Vagina (tissue), 2 donors: Measurements from ENCODE around the gene NFYC. TPM values are rescaled to one million over a fixed set of nuclear protein-coding genes. Genes with fewer than 3 reads are reported as not detected.
A peak's percentile ranks its signal among the peaks of the same experiment; 100 is the strongest.

Experiments used
- DNase-seq, 2 donors: peaks; one replicate each; pipeline ENCODE4 v3.0.0-alpha.2; 2017; ENCODE audit errors: extremely low spot score in 2 of 2
- H3K27ac ChIP-seq: fragments of 200-600 bp; sonication (generic); one replicate; pipeline ENCODE4 v1.5.1; 2019
- H3K27me3 ChIP-seq: fragments of 200-600 bp; sonication (generic); one replicate; pipeline ENCODE4 v1.5.1; 2019
- H3K36me3 ChIP-seq, 2 donors: fragments of 200-600 bp; sonication (generic); one replicate each; pipeline ENCODE4 v1.5.1; 2017 to 2019
- H3K4me1 ChIP-seq: fragments of 200-600 bp; sonication (generic); one replicate; pipeline ENCODE4 v1.5.1; 2019
- H3K4me3 ChIP-seq, 2 donors: fragments of 200-600 bp; sonication (generic); 1 replicate in 1 of 2; 2 replicates in 1 of 2; pipeline ENCODE4 v1.5.1; 2016 to 2019
- H3K9me3 ChIP-seq: fragments of 200-600 bp; sonication (generic); one replicate; pipeline ENCODE4 v1.5.1; 2019
- CTCF ChIP-seq, 3 experiments: fragments of 450-650 bp in 2 of 3; fragments of 200-600 bp in 1 of 3; sonication (generic) in 1 of 3; IDR thresholded peaks; one replicate each; pipeline ENCODE4 v1.5.1; 2017 to 2019; ENCODE audit warnings: antibody characterized with exemption in 3 of 3, mild to moderate bottlenecking in 2 of 3, moderate library complexity in 2 of 3
- POLR2A ChIP-seq, 2 donors: fragments of 450-650 bp; IDR thresholded peaks; one replicate each; pipeline ENCODE4 v1.6.1; 2017; ENCODE audit warnings: antibody characterized with exemption in 2 of 2, mild to moderate bottlenecking in 2 of 2, moderate library complexity in 2 of 2
- POLR2AphosphoS5 ChIP-seq, 2 donors: sonication (generic); formaldehyde crosslinking; IDR thresholded peaks; one replicate each; pipeline ENCODE4 v1.9.0; 2017; ENCODE audit warnings: antibody characterized with exemption in 2 of 2, mild to moderate bottlenecking in 2 of 2, low read depth in 1 of 2; ENCODE audit not compliant: insufficient read depth in 1 of 2
- intact Hi-C: fragments of 100-400 bp; cut with DNase I; formaldehyde crosslinking; loops from one replicate; pipeline ENCODE4 v1.15.1; 2023
- total RNA-seq: library from RNA; depleted of rRNA; stranded (reverse); fragments of >200 nt; gene quantifications from one replicate; pipeline ENCODE4 v1.2.3, GENCODE V29; 2016

Gene NFYC
- total RNA-seq, 1 donor from 2014 or later: 61.6 TPM

DNA sequence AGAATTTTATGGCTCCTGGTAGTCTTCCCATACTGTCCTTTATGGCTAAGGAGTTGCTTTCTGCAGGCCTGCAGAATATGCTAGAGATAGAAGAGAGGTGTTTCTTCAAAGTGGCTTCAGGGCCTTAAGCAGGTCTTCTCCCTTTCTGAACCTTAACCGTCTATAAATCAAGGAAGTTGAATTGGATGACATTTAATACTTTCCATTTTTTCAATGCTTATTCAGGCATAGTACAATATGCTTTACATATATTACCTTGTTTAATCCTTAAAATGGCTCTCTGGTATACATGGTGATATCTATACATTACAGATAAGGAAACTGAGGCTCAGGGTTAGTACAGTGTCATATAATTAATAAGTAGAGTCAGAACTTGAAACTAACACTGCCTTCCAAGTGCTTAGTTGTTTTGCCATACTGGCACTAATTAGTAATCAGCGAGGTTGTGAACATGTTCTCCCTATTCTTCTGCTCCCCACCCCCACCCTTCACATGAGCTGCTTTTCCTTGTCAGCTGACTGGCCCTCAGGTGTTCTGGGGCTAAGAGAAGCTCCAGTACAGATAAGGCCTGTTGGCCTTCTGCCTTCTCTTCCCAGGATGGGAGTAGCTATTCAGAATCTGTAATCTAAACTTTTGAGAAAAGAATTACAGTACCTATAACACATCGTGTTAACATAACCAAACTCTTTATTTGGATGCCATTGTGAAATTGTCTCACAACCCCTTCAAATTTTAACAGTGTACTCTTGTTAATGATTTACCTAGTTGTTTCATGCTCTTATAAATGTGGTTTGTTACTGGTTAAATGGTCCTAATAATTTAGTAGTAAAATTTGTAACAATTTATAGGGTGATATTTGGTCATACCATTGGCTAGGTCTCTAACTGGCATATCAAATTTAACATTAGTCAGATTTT lies 13.6 kb downstream of the NFYC start:
- Histone ChIP-seq H3K36me3 (no peaks in the 10 kb centered on the region), H3K4me1 (peaks cover 52% of the 10 kb centered on the region), H3K27me3 (no peaks in the 10 kb centered on the region), H3K9me3 (no peaks in the 10 kb centered on the region), H3K27ac (no peak overlapping the region), H3K4me3 (no peak overlapping the region)
- no peak for DNase-seq
- intact Hi-C loops: no loop called here
- no peak for TF ChIP-seq CTCF (IDR thresholded peaks at IDR 0.05)

GRCh38 chr1:40706626-40707025 lies 15.1 kb downstream of the NFYC start:
- no peak overlapping the region for H3K4me3 ChIP-seq
- peaks cover 67% of the 10 kb centered on the region for H3K4me1 ChIP-seq
- TF ChIP-seq CTCF (IDR thresholded peaks at IDR 0.05): no peak
- TF ChIP-seq POLR2AphosphoS5 (IDR thresholded peaks at IDR 0.05; ENCODE audit: insufficient read depth in 1 of 2, low read depth in 1 of 2): no peak
- no peak for TF ChIP-seq POLR2A (IDR thresholded peaks at IDR 0.05)
- no peaks in the 10 kb centered on the region for H3K36me3 ChIP-seq
- intact Hi-C loops: no loop called here
- no peak overlapping the region for H3K27ac ChIP-seq
- H3K9me3 ChIP-seq: no peaks in the 10 kb centered on the region
- no peak for DNase-seq
- H3K27me3 ChIP-seq: no peaks in the 10 kb centered on the region

DNA sequence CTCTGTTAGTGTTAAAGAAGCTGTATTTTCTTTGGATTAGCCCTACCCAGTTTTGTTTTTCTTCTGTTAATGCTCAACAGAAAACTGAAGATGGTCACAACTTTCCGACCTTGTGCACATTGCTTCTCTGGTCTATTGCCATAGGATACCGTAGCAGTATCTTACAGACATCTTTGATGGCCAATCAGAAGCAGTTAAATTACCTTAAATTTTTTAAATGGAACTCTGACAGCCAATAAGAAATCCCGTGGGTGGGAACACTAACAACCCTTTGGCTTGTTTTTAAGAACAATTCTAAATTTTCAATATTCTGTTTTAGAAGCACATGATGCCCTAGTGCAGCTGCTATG lies 17.2 kb downstream of the NFYC start:
- Histone ChIP-seq H3K9me3 (no peaks in the 10 kb centered on the region), H3K36me3 (no peaks in the 10 kb centered on the region), H3K4me1 (peaks cover 76% of the 10 kb centered on the region), H3K4me3 (peak overlapping the region; percentile 48 to 53), H3K27me3 (no peaks in the 10 kb centered on the region), H3K27ac (peak overlapping the region; percentile 64)
- intact Hi-C loops: no loop called here
- DNase-seq: no peak
- no peak for TF ChIP-seq POLR2AphosphoS5 (IDR thresholded peaks at IDR 0.05; ENCODE audit: insufficient read depth in 1 of 2, low read depth in 1 of 2)
- no peak for TF ChIP-seq CTCF (IDR thresholded peaks at IDR 0.05)
- no peak for TF ChIP-seq POLR2A (IDR thresholded peaks at IDR 0.05)

GRCh38 chr1:40709100-40709801 lies 17.7 kb downstream of the NFYC start:
- H3K9me3 ChIP-seq: no peaks in the 10 kb centered on the region
- peak in 1 of 2 donors; percentile 91 for DNase-seq
- peak overlapping the region; percentile 64 for H3K27ac ChIP-seq
- H3K36me3 ChIP-seq: no peaks in the 10 kb centered on the region
- intact Hi-C loops: no loop called here
- TF ChIP-seq POLR2AphosphoS5 (IDR thresholded peaks at IDR 0.05; ENCODE audit: insufficient read depth in 1 of 2, low read depth in 1 of 2) (peak in 1 of 2 donors; percentile 94), CTCF (IDR thresholded peaks at IDR 0.05) (no peak)
- H3K4me1 ChIP-seq: peaks cover 76% of the 10 kb centered on the region
- no peaks in the 10 kb centered on the region for H3K27me3 ChIP-seq
- H3K4me3 ChIP-seq: peak overlapping the region; percentile 48 to 53

DNA sequence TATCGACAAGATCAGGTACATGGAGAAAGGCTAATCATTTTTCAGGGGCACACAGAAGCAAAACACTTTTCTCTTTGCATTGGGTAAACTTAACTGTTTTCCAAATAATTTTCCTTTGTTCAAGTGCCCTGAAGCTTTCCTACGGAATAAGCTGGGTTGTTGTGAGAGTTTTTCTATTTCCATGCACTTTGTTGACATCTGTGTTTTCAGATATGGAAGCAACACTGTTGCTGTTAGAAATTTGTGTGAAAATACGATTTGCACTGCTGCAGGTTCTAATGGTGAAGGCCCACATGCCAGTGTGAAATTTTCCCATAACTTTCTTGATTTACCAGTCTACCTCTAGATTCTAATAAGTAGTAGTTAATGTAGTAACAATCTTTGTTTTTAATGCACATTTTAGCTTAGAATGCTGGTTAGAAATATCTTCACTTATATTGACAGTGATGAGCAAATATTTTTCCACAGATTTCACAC lies 18.3 kb downstream of the NFYC start:
- Histone ChIP-seq H3K27ac (peak overlapping the region; percentile 64), H3K27me3 (no peaks in the 10 kb centered on the region), H3K4me1 (peaks cover 73% of the 10 kb centered on the region), H3K4me3 (peak overlapping the region; percentile 48 to 53), H3K9me3 (no peaks in the 10 kb centered on the region), H3K36me3 (no peaks in the 10 kb centered on the region)
- intact Hi-C loops: no loop called here
- no peak for DNase-seq
- TF ChIP-seq CTCF (IDR thresholded peaks at IDR 0.05): no peak
- TF ChIP-seq POLR2A (IDR thresholded peaks at IDR 0.05): no peak
- no peak for TF ChIP-seq POLR2AphosphoS5 (IDR thresholded peaks at IDR 0.05; ENCODE audit: insufficient read depth in 1 of 2, low read depth in 1 of 2)
